Thoracic aorta endothelial cell (primary cell): Measurements from ENCODE around the gene PTGIS. TPM values are rescaled to one million over a fixed set of nuclear protein-coding genes. Genes with fewer than 3 reads are reported as not detected.

Experiments used
- total RNA-seq: library from RNA; depleted of rRNA; stranded (reverse); fragments of >200 nt; gene quantifications from 2 replicates; pipeline ENCODE4 v1.2.3, GENCODE V29; 2012

PTGIS gene
- total RNA-seq = 1.1 and 1.3 TPM in 2 replicates

DNA sequence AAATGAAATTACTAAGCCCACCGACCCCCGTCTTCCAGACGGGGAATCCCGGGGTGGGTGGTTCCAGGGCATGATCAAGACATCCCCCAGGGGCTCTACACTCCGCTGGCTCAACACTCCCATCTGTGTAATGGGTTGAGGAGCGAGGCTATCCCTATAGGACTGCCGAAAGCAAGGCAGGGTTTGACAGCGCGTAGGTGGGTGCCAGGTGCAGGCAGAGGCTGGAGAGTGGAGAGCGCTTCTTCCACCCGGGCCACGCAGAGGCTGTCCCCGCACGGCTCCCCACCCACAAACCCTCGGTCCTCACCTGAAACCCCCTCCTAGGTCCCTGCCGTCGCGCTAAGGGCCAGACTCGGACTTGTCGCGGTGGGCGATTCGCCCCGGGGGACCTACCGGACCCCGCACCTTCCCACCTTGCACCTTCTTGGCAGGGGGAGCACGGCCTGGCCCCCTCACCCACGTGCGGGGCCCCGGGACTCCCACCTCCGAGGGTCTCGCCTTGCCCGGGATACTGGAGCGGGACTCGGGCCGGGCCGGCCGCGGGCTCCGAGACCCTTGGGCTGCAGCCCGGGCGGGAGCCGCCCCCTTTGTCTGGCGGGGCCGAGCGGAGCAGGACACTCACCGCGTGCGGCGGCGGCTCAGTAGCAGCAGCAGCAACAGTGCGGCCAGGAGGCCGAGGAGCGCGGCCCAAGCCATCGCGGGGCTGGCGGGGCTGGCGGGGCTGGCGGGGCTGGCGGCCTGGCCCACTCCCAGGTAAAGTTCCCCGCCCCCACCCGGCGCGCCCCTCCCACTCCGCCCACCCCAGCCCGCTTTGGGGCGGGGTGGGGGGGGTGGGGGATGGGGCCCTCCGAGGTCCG is at the start of gene PTGIS:
Gene PTGIS (minus strand): TSS at position 717 of the 857 bp plus-strand sequence. CDS start 21 bp downstream, at position 696.

DNA sequence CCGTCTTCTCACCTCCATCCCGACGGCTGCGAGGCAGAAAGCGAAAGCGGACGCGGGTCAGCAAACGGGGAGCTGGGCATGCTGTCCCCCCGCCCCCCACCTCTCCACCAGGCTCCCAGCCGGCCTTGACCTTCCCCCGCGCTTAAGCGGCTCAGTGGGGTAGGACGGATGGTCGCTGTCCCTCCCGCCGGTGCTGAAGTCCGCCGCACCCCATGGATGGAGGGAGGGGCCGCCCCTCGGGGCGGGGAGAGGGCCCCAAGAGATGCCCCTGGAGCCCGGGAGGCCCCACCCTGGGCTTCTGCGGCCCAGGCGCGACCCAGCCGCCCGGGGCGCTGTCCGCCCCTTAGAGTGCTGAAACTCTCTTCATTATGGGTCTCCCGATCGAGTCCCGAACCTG is 85.3 kb downstream of the PTGIS start, which contains the start of gene KCNB1:
Gene KCNB1 (minus strand): TSS at position 48 of the 397 bp plus-strand sequence. CDS start 188 bp downstream, outside the sequence.

Other genes with a start within 250 kb of the PTGIS start
- under 0.01 TPM in 1 of 2 replicates, not detected in the other for gene KCNB1, start 85.5 kb downstream of the PTGIS start, total RNA-seq
- gene B4GALT5, start 145.7 kb upstream of the PTGIS start, total RNA-seq = 63.8 and 77.7 TPM in 2 replicates
- gene SLC9A8, start 244.7 kb upstream of the PTGIS start, total RNA-seq = 6.9 and 9.5 TPM in 2 replicates